GM13977 (cell line): ENCODE results near the gene SEMA4C.

Source experiments
- DNase-seq: peaks from one replicate; pipeline ENCODE4 v3.0.0; 2012; ENCODE audit warnings: low spot score
- in situ Hi-C: fragments of 300-500 bp; cut with MboI; formaldehyde crosslinking; loops from one replicate; pipeline ENCODE4 v1.12.0; 2022; ENCODE audit warnings: low sequenced_read_pairs, low pct_unique_long_range_greater_than_20kb, mixed read lengths, inconsistent platforms; ENCODE audit not compliant: unreplicated experiment
- TF ChIP-seq, protein P1 (sequence below): IDR thresholded peaks from 2 replicates; pipeline ENCODE4 v1.5.1; 2012; ENCODE audit warnings: mild to moderate bottlenecking, control low read depth; ENCODE audit not compliant: insufficient read depth; ENCODE audit errors: extremely low read depth, missing control alignments

Gene SEMA4C

DNA sequence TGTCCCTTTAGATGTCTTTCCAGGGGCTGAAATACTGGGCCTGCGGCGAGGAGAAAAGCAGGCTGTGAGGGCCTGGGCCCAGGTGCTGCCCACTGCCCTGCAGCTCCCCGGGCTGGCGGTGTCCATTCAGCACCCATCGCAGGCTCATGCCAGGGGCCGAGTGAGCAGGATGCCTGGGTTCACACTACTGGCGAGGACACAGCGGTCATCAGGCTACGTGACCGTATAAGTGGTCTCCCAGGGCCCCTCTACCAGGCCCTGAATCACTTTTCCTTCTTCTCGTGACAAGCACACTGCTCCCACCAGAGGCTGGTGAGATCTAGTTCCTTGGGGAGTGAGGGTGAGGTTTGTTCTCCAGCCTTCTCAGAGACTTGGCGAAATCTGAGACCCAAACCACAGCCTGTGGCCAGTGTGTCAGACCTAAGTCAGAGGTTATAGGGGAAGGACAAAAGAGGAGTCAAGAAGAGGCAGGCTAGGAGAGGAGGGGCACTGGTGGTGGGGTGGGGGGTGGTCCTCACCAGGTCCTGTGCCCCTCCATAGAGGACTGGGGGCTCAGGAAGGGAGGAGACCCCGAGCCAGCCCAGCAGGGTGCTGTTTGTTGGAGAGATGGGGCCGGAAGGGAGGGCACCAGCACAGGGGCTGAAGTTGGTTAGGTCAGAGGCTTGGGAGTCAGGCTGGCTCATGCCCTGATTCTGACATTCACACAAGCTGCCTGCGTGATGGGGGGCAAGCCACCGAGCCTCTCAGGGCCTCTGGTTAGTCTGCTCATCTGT is 6.6 kb upstream of the SEMA4C start:
- no peak for DNase-seq
- in situ Hi-C loops: no loop called here
- TF ChIP-seq, protein P1, sequence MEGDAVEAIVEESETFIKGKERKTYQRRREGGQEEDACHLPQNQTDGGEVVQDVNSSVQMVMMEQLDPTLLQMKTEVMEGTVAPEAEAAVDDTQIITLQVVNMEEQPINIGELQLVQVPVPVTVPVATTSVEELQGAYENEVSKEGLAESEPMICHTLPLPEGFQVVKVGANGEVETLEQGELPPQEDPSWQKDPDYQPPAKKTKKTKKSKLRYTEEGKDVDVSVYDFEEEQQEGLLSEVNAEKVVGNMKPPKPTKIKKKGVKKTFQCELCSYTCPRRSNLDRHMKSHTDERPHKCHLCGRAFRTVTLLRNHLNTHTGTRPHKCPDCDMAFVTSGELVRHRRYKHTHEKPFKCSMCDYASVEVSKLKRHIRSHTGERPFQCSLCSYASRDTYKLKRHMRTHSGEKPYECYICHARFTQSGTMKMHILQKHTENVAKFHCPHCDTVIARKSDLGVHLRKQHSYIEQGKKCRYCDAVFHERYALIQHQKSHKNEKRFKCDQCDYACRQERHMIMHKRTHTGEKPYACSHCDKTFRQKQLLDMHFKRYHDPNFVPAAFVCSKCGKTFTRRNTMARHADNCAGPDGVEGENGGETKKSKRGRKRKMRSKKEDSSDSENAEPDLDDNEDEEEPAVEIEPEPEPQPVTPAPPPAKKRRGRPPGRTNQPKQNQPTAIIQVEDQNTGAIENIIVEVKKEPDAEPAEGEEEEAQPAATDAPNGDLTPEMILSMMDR: no peak

DNA sequence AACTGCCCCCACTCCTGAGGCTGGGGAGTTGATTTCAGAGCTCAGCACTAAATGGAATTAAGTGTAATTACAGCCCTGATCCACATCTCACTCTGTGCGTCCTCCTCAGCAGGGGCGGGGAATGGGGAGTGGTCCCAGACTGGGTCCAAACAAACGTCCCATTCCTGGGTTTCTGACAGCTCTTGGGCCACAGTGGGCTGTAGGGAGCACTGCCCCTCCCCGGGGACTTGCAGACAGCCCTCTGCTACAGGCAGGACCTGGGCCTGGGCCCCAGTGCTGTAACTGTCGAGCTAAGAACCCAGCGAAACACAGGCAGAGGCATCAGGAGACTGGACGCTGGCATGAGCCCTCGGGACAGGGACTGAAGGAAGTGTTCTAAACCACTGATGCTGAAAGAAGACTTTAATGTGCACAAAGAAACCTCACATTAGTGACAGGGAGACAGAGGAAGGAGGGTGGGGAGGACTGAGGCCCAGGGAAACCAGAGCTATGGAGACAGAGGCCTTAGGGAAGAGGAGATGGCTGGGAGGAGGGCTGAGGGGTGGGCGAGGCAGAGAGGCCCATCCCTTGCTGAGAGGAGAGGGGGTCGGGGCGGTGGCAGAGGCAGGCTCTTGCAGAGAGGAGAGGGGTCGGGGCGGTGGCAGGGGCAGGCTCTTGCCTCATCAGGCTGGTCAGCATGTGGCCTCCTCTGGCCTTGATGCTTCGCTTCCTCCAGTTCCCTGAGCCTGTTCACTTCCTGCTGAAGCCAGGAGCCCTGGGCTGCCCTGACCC is 5.8 kb upstream of the SEMA4C start:
- no peak for DNase-seq
- in situ Hi-C loops: no loop called here
- TF ChIP-seq, protein P1: no peak

DNA sequence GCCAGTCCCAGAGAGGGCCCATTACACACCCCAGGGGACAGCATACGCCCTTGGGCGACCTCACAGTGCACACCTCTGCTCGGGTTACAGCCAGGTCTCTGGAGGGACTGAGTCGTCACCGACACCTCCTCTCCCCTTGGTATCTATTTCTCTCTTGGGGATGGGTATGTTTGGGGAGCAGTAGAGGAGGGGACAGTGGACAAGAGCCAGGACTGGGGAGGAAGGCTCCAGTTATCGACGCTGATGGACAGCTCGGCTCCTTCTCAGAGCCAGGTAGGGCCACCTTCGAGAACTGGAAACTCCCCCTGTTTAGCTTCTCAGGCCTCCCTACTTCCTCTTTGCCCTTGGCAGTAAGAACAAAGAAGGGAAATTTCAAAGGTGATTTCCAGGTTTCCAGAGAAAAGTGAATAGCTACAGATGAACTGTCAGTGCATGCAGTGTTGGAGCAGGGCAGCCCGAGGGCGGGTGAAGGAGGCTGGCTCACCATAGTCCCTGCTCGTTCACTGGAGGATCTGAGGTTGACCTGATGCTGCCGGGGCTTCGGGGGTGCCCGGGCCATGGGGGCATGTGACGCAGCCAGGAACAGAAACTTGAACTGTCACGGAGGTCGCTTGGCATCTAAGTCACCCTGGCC is 4.4 kb upstream of the SEMA4C start:
- TF ChIP-seq, protein P1: no peak
- in situ Hi-C loops: no loop called here
- peak; percentile 65 for DNase-seq

DNA sequence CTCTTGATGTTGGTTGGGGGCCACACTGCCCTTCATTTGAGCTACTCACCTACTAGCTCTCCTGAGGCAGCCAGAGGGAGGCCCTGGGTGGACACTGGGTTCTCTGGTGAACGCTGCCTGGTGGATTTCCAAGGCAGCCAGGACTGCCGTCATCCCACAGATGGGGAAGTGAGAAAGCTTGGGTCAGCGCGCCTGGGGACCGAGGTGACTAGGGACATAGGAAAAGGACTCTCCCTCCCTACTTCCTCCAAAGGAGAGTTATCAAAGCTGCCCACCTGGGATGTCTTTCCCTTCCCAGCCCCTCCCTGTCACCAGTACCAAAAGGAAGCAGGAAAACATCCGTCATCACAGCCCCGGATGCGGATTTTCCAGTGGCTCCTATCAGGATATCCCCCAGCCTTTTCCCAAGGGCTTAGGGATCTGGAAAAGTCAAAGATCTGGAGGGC is 3.8 kb upstream of the SEMA4C start:
- no peak for DNase-seq
- TF ChIP-seq, protein P1: no peak
- in situ Hi-C loops: no loop called here

DNA sequence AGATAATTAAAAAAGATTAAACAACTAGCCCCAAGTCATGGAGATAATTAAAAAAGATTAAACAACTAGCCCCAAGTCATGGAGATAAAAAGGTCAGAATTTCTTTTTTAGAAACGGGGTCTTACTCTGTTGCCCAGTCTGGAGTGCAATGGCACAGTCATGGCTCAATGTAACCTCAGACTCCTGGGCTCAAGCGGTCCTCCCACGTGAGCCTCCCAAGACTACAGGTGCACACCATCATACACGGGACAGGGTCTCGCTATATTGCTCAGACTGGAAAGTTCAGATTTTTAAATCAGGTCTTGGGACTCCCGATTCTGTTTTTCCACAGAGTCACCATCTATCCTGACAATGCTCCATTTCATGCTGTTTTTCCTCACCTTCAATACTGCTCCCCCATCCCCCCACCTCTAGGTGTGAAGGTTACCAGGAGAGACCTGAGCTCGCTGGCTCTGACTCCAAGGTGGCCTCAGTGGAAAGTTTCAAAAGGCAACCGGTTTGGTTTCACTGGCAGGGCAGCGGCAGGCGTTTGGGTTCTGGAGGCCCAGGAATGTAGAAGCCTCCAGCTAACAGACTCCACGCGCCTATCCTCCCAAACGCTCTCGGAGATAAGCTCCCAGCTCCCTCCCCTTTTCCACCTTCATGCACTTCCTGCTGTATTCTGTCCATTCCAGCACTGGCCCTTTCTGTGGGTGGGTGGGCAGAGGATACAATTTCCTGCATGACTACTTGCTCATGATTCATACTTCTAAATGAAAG is 2.9 kb upstream of the SEMA4C start:
- TF ChIP-seq, protein P1: no peak
- in situ Hi-C loops: no loop called here
- no peak for DNase-seq
